GM19035 (cell line): ENCODE results near the gene LGR4.
"Not testable (repeated sequence)": the region's sequence is repeated elsewhere in the genome, so short reads cannot be mapped to it uniquely, and the experiment has no call there.

Source experiments
- ATAC-seq: cut with Tn5 transposase; IDR thresholded peaks from one replicate; pipeline ENCODE4 v1.9.1; 2021; ENCODE audit not compliant: unreplicated experiment

The LGR4 gene

DNA sequence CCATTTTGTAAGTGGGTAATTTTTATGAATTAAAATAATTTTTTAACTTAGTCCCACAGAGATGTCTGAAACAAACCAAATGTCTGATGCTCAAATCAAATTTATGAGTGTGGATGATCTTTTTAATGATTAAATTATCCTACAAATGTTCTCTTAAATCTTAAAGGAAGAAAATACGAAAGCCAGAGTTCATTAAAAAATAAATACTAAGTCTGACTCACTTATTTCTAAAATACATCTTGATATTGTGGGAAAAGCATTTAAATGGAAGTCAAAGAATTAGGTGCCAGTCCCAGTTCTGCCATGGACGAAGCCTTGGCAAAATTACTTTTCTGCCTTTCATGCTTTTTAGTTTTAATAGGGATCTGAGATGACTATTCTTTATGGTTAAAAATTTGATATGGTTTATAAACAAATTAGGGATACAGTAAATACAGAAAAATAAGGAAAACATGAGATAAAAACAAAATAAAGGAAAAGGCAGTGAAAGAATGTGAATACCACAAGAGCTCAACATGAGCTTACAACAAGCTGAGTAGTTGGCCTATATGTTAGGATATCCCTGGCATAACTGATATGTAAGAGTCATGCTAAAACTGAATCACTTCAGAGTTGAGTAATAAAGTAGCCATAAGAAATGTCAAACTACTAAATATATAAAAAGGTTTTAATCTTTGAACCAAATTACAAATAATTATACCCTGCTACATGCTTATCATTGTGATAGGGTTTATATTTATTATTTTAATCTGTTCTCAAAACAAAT lies 118.8 kb downstream of the LGR4 start:
- no peak for ATAC-seq

DNA sequence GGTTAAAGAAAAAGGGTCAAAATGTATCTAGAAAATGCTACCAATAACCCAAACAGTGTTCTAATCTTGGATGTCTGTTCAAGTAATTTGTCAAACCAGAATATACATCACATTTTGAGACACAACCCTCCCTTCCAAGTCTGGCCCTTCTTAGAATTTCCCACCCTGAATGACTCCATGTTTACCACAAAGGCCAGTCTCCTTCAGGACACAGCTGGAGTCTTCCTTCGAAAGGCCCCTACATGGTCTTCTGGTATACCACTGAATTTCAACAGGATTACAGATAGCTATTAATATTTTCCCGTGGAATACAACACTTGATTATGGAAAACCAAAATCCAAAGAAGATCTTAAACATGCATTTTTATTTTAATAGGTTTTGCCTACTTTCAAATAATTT lies 119.8 kb downstream of the LGR4 start:
- ATAC-seq, result no peak

DNA sequence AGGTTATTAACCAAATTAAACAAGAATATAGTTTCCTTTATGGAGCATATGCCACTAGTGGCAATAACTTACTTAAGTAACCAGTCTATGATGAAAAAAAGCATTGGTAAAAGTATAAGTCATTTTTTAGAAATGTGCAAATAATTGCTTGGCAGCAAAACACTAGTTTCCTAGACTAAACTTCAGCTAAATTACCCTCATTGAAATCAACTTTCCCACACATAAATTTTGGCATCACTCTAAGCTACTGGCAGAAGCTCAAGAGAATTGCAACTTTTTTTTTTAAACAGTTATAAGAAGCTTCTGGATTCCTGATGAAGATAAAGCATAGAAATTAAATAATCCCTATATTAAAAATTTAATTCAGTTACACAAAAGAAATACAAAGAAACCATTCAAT lies 122.1 kb downstream of the LGR4 start:
- ATAC-seq, result no peak

DNA sequence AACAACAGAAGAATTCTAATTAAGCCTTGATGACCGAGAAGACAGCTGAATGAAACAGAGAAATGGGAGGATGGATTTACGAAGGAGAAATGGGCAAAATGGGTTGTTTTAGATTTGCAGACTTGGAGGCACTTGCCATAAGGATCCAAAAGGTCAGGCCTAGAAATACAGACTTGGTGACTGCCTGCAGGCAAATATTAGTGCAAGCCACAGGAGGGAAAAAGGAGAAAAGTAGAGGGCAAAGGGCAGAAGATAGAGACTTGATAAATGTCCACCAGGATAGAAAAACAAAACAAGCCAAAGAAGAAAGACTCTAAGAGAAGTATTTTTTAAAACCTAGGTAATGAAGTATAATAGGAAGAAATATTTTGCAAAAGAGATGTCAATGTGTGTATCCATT lies 122.7 kb downstream of the LGR4 start:
- no peak for ATAC-seq

DNA sequence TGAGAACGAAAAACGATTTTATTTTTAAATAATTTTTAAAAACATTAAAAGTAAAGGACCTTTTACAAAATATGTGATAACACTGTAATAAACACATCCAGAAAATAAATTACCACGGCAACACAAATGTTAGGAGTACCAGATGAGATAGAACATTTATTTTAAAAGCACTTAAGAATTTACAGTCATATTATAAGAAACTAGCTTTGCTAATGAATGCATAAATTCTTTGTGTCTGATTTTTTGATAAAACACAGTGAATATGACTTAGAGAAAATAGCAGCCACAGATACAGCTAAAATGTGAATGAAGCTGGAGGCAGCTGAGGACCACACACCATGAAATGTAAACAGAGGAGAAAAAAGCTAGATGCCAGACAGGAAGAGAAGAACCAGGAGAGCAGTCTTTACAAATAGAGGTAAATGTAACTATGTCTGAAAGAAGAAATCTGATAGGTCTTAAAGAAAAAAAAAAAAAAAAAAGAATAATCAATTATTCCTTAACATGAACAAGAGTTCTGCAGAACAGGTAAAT lies 124.2 kb downstream of the LGR4 start:
- ATAC-seq, result no peak

DNA sequence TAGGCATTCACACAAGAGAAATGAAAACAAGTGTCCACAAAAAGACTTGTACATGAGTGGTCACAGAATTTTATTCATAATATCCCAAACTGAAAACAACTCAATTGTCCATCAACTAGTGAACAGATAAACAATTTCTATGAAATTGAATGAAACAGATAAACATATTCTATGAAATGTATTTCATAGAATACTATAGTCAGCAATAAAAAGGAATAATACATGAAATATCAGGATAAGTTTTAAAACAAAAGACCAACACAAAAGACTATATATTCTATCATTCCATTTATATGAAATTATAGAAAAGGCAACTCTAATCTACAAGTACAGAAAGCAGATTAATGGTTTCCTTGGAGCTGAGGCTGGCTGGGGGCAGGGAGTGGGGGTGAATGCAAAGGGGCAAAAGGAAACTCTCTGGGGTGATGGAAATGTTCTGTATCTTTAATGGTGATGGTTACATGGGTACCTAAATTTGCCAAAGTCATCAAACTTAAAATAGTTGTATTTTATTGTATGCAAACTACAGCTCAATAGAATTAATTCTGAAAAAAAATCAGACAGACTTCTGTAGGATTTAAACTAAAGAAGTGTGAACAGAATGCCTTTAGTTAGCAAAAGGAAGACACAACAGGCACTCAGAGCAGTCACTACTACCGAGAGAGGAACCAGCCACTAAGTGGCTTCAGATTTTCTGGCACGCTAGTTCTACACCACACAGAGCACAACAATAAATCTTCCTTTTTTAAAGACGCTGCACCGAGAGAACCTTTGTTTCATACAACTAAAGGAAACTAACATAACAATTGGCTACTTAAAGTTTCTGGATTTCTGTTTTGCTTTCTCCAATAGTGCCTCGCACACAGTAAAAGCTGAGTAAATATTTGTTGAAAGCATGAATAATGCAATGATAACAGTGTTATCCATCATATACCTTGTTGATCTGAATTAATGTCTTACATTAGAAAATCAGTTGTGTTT lies 124.9 kb downstream of the LGR4 start:
- no peak for ATAC-seq

DNA sequence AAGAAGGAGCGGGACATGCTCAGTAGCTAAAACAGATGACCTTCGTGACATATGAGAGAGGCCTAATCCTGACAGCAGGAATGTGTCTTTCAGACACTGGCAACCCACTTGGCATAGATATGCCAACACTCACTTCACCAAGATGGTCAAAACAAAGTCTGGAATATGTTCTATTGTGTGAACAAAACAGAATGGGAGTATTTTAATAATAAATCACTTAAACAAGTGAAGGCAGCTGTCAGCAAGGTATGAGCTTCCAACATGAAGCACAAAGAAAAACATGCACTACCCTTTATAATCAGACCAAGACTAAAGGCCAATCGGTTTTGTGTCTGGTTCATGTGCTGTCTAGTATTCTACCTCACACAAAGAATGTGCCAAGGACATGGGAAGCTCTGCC lies 132.6 kb downstream of the LGR4 start:
- ATAC-seq, result no peak

DNA sequence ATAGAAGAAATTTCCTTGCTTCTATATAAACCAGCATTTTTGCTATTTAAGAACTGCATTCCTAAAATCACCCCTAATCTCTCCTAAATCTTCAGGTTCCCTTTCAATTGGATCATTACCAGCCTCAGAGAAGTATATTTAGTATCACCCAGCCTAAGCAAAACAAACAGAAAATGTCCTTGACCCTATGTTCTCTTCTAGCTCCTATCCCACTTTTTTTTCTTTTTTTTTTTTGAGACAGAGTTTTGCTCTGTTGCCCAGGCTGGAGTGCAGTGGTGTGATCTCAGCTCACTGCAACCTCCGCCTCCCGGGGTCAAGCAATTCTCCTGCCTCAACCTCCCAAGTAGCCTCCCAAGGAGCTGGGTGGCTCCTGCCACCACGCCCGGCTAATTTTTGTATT lies 137.8 kb downstream of the LGR4 start:
- not testable (repeated sequence) for ATAC-seq

DNA sequence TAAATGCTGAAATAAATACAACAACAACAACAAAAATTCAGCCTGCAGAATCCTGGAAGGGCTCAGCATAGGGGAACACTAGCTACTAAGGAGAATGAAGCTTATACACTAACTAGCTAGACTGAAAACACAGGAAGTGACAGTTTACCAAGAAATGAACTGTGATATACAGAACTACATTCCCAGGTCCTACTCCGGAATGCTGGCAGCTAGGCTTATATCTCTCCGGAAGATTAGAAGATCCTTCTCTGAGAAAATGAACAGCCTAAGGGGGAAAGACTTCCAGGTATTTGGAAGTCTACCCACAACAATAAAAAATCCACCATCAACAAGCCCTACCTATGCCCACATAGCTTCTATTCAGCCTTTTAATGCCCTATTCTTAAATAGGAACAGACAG lies 140.6 kb downstream of the LGR4 start:
- ATAC-seq, result no peak

DNA sequence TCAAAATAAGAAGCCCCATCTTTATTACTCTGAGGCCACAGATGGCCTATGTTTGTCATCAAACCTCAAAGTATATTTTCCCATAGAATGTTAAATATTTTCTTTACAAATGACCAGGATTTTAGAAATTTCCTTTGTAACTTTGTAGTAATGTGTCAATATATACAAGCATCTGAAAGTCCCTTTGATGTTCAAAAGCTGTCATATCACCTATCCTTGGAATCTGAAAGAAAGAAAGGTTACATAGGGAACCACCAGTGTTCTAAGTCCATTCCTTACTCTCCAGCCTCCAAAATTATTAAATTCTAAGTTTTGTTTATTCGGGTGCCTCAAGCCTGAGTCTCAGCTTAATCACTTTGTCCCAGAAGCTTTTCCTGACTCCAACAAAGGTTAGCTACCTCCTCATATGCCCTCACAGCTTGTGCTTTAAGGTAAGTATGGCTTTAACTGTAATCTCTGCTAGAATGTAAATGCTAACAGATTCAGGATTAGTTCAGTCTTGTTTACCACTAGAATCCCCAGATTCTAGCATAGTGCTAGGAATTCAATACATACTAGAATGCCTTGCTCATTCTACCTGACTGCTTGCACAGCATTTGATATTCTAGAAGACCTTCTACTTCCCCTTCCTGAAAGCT lies 141.8 kb downstream of the LGR4 start:
- ATAC-seq, result no peak

DNA sequence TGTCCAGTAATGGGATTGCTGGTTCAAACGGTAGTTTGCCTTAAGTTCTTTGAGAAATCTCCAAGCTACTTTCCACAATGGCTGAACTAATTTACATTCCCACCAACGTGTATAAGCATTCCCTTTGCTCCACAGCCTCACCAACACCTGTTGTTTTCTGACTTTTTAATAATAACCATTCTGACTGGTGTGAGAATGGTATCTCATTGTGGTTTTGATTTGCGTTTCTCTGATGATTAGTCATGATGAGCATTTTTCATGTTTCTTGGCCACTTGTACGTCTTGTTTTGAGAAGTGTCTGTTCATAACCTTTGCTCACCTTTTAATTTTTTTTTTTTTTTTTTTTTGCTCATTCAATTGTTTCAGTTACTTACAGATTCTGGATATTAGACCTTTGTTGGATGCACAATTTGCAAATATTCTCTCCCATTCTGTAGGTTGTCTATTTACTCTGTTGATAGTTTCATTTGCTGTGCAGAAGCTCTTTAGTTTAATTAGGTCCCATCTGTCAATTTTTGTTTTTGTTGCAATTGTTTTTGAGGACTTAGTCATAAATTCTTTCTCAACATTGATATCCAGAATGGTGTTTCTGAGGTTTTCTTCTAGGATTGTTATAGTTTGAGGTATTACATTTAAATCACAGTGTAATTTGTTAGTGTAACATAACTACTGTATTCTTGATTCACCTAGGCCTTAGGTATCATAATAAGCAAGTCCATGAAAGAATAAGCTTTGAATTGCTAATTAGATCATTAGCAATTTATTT lies 142.5 kb downstream of the LGR4 start:
- no peak for ATAC-seq

DNA sequence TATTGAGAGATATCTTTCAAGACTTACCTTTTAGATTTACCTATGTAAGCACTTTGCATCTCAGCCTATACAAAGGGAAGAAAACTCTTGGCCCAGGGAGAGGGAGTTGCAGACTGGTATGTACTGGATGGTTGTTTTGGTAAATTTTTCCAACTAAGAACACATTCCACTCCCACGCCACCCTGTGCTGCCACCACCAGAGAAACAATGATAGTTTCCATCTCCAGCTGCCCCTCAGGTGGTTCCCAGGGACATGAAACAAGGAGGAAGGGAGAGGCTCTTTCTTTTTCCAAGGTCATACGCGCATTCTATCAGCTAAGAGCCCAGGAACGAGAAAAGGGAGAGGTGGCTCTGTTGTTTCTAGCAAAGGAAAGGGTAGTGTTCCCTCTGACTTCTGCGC lies 144.0 kb downstream of the LGR4 start:
- no peak for ATAC-seq

DNA sequence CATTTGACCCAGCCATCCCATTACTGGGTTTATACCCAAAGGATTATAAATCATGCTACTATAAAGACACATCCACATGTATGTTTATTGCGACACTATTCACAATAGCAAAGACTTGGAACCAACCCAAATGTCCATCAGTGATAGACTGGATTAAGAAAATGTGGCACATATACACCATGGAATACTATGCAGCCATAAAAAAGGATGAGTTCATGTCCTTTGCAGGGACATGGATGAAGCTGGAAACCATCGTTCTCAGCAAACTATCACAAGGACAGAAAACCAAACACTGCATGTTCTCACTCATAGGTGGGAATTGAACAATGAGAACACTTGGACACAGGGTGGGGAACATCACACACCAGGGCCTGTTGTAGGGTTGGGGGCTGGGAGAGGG lies 145.5 kb downstream of the LGR4 start:
- not testable (repeated sequence) for ATAC-seq

DNA sequence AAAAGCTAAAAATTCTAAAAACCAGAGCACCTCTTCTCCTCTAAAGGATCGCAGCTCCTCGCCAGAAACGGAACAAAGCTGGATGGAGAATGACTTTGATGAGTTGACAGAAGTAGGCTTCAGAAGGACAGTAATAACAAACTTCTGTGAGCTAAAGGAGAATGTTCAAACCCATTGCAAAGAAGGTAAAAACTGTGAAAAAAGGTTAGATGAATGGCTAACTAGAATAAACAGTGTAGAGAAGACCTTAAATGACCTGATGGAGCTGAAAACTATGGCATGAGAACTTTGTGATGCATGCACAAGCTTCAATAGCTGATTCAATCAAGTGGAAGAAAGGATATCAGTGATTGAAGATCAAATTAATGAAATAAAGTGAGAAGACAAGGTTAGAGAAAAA lies 150.4 kb downstream of the LGR4 start:
- not testable (repeated sequence) for ATAC-seq

DNA sequence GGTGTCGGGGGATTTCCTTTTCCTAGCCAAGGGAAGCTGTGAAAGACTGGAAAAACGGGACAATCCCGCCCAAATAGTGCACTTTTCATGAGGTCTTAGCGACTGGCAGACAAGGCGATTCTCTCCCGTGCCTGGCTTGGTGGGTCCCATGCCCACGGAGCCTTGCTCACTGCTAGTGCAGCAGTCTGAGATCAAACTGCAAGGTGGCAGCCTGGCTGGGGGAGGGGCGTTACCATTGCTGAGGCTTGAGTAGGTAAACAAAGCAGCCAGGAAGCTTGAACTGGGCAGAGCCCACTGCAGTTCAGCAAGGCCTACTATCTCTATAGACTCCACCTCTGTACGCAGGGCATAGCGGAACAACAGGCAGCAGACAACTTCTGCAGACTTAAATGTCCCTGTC lies 151.2 kb downstream of the LGR4 start:
- not testable (repeated sequence) for ATAC-seq

DNA sequence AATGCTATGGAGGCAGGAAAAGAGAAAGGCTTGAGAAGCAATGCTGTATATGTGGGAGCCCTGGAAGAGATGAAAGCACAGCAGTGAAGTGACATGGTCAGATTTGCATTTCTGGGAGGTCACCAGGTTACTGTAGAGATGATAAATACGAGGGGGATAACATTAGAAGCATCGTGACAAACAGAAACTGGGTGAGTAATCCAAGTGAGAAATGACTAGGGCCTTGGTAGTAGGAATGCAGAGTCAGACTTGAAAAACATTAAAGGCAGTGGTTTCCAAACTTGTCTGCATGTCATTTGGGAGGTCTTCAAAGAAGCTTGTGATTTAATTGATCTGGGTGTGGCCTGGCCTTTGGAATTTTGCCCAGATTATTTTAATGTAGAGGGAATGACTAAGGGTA lies 153.5 kb downstream of the LGR4 start:
- ATAC-seq, result peak; percentile 97

DNA sequence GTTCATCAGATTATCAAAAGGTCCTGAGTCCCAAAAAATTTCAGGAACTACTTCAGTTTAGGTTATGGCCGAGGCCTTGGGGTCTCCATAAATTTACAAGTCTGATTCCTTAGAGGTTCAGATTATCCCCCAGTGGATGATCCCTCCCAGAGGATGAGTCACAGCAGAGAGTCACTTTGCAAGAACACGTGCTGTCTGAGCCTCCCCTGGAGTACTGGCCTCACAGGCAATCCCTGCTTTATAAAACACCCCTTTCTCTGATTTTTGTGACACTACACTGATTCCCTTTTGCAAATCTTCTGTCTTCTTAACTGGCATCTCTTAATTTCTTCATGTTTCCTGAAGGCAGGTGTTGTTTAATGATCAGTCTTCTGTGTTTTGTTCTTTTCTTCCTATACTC lies 154.8 kb downstream of the LGR4 start:
- no peak for ATAC-seq
